Smooth muscle cell (in vitro differentiated cells): Measurements from ENCODE around the gene ADGRA3. TPM values are rescaled to one million over a fixed set of nuclear protein-coding genes. Genes with fewer than 3 reads are reported as not detected.

ENCODE experiments used
- DNase-seq: peaks from one replicate; lab custom pipeline; 2025; ENCODE audit not compliant: unreplicated experiment; lab: John Stamatoyannopoulos, UW
- H2AFZ ChIP-seq: fragments of 200-600 bp; sonication (generic); 2 replicates; pipeline ENCODE4 v1.6.0; 2016; ENCODE audit warnings: antibody characterized with exemption, low read depth, mild to moderate bottlenecking
- H3F3A ChIP-seq: fragments of 200-600 bp; sonication (generic); 2 replicates; pipeline ENCODE4 v1.6.0; 2017; ENCODE audit warnings: antibody characterized with exemption, low read depth
- H3K27ac ChIP-seq: fragments of 200-600 bp; sonication (generic); 2 replicates; pipeline ENCODE4 v1.5.1; 2016; ENCODE audit warnings: low read depth, mild to moderate bottlenecking
- H3K27me3 ChIP-seq: fragments of 200-600 bp; sonication (generic); 2 replicates; pipeline ENCODE4 v1.6.1; 2016; ENCODE audit warnings: low read depth, mild to moderate bottlenecking
- H3K36me3 ChIP-seq: fragments of 200-600 bp; sonication (generic); 2 replicates; pipeline ENCODE4 v1.5.1; 2016; ENCODE audit warnings: low read depth
- H3K4me1 ChIP-seq: fragments of 200-600 bp; sonication (generic); 2 replicates; pipeline ENCODE4 v1.5.1; 2016; ENCODE audit warnings: low read depth
- H3K4me2 ChIP-seq: fragments of 200-600 bp; sonication (generic); 2 replicates; pipeline ENCODE4 v1.6.0; 2016; ENCODE audit warnings: mild to moderate bottlenecking
- H3K4me3 ChIP-seq: fragments of 200-600 bp; sonication (generic); 2 replicates; pipeline ENCODE4 v1.5.1; 2016; ENCODE audit warnings: mild to moderate bottlenecking
- H3K79me2 ChIP-seq: fragments of 200-600 bp; sonication (generic); 2 replicates; pipeline ENCODE4 v1.6.0; 2016; ENCODE audit warnings: low read depth, mild to moderate bottlenecking
- H3K9ac ChIP-seq: fragments of 200-600 bp; sonication (generic); 2 replicates; pipeline ENCODE4 v1.6.0; 2016; ENCODE audit warnings: low read depth
- H3K9me3 ChIP-seq: fragments of 200-600 bp; sonication (generic); replicated peaks from 2 replicates; pipeline ENCODE4 v1.5.1; 2016; ENCODE audit warnings: low read depth
- H4K20me1 ChIP-seq: fragments of 200-600 bp; sonication (generic); 2 replicates; pipeline ENCODE4 v1.6.0; 2016; ENCODE audit warnings: low read depth
- WGBS: methylation state at CpG from one replicate; pipeline ENCODE4 v1.1.7; 2016; ENCODE audit warnings: low lambda C conversion rate; 5-methylcytosine and 5-hydroxymethylcytosine counted together
- polyA plus RNA-seq: library from polyadenylated mRNA; unstranded; fragments of >200 nt; fragmentation: Nextera tagmentation; extraction: Ambion mirVana; gene quantifications from 2 replicates; pipeline ENCODE4 v1.2.1, GENCODE V29; 2016
- total RNA-seq: library from RNA; depleted of rRNA; stranded (reverse); fragments of >200 nt; gene quantifications from 2 replicates; pipeline ENCODE4 v1.2.3, GENCODE V29; 2014
- TF ChIP-seq, protein P1 (sequence below): fragments of 200-600 bp; sonication (generic); IDR thresholded peaks from 2 replicates; pipeline ENCODE4 v1.5.1; 2017; ENCODE audit warnings: borderline replicate concordance, mild to moderate bottlenecking, antibody characterized with exemption; ENCODE audit not compliant: insufficient read depth, poor library complexity, severe bottlenecking

The ADGRA3 gene
- total and polyA plus RNA-seq, 2 experiments from 2014 or later: 24.4 to 54.8 TPM

DNA sequence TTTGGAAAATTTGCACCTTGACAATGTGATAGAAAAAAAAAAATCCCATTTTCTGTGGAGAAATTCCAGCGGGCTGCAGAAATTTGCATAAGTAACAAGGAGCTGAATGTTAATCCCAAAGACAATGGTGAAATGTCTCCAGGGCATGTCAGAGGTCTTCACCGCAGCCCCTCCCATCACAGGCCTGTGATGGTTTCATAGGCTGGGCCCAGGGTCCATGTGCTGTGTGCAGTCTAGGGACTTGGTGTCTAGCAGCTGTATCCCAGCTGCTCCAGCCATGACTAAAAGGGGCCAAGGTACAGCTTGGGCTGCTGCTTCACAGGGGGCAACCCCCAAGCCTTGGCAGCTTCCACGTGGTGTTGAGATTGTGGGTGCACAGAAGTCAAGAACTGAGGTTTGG, 85.2 kb downstream of the ADGRA3 start:
- Histone ChIP-seq H3K27ac (no peak overlapping the region), H3K4me1 (no peaks in the 10 kb centered on the region), H3K9ac (no peak overlapping the region), H3K4me2 (no peak overlapping the region), H3K4me3 (no peak overlapping the region), H3K36me3 (no peaks in the 10 kb centered on the region), H3F3A (no peaks in the 10 kb centered on the region), H3K9me3 (no peaks in the 10 kb centered on the region), H3K79me2 (no peaks in the 10 kb centered on the region), H2AFZ (no peak overlapping the region), H4K20me1 (no peaks in the 10 kb centered on the region), H3K27me3 (no peaks in the 10 kb centered on the region)
- TF ChIP-seq, protein P1, sequence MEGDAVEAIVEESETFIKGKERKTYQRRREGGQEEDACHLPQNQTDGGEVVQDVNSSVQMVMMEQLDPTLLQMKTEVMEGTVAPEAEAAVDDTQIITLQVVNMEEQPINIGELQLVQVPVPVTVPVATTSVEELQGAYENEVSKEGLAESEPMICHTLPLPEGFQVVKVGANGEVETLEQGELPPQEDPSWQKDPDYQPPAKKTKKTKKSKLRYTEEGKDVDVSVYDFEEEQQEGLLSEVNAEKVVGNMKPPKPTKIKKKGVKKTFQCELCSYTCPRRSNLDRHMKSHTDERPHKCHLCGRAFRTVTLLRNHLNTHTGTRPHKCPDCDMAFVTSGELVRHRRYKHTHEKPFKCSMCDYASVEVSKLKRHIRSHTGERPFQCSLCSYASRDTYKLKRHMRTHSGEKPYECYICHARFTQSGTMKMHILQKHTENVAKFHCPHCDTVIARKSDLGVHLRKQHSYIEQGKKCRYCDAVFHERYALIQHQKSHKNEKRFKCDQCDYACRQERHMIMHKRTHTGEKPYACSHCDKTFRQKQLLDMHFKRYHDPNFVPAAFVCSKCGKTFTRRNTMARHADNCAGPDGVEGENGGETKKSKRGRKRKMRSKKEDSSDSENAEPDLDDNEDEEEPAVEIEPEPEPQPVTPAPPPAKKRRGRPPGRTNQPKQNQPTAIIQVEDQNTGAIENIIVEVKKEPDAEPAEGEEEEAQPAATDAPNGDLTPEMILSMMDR: no peak
- 62% methylated on average over 3 of the region's 3 CpGs for WGBS
- no peak for DNase-seq

DNA sequence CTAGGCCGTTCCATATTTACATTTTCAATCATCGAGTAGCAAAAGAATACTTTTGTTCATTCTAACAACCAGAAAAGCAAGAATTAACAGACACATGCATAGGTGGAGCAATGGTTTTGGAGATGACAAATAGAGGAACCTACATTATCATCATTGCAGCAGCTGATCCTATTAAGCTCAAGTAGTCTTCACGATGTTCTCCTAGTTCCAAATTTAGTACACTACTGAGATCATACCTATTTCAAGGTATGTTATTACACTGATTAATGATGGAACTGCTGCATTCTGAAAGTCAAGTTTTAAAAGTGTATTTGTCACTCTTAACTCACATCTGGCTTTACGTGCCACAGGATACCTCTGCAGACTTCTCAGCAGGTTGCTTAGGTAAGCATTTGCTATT, 87.4 kb downstream of the ADGRA3 start:
- H3K4me3 ChIP-seq: no peak overlapping the region
- H3K4me1 ChIP-seq: no peaks in the 10 kb centered on the region
- no peaks in the 10 kb centered on the region for H3K9me3 ChIP-seq
- no peaks in the 10 kb centered on the region for H4K20me1 ChIP-seq
- H3K9ac ChIP-seq: no peak overlapping the region
- H2AFZ ChIP-seq: no peak overlapping the region
- H3K27me3 ChIP-seq: no peaks in the 10 kb centered on the region
- no peak overlapping the region for H3K4me2 ChIP-seq
- 98% methylated on average over 4 of the region's 4 CpGs for WGBS
- H3K79me2 ChIP-seq: no peaks in the 10 kb centered on the region
- H3K36me3 ChIP-seq: no peaks in the 10 kb centered on the region
- TF ChIP-seq, protein P1: no peak
- no peaks in the 10 kb centered on the region for H3F3A ChIP-seq
- no peak for DNase-seq
- no peak overlapping the region for H3K27ac ChIP-seq

DNA sequence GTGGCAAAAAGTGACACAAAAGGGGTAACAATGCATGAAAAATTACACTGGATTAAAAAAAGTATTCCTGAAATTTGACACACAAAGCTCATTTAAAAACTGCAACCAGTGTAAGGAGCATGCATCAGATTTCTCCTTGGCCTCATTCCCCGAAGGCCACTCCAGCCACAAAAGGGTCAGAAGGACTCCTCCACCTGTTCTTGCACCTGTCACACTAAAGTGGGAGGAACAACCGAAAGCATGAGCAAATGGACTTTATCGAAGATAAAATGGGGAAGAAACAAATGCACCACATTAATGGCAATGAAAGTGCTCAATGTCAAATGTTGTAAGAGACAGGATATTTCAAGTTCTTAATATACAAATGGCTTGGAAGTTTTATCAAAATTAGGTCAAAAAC, 88.2 kb downstream of the ADGRA3 start:
- no peaks in the 10 kb centered on the region for H3K27me3 ChIP-seq
- 65% methylated on average over 3 of the region's 3 CpGs for WGBS
- TF ChIP-seq, protein P1: no peak

DNA sequence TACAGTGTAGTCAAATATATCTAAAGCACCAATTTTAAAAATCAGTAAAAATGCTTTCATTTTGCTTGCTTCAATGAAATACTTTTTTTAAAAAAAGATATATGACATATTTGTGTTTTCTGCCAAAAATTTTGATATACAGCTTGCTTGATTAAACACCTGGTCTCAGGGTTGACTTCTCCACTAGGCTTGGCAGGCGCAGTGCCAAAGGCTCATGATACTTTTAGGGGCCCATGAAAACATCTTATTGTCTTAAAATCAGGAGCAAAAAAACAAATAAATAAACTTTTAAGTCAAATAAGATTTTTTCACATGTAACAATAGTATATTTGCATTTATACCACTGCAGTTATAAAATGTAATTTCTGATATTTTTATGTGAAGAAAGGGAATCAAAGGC, 95.6 kb downstream of the ADGRA3 start:
- Histone ChIP-seq H3K79me2 (no peaks in the 10 kb centered on the region), H2AFZ (no peak overlapping the region), H3K4me1 (no peaks in the 10 kb centered on the region), H3K36me3 (no peaks in the 10 kb centered on the region), H3K27ac (no peak overlapping the region), H3K9ac (no peak overlapping the region), H3F3A (no peaks in the 10 kb centered on the region), H3K4me2 (no peak overlapping the region), H3K27me3 (no peaks in the 10 kb centered on the region), H4K20me1 (no peaks in the 10 kb centered on the region), H3K9me3 (no peaks in the 10 kb centered on the region), H3K4me3 (no peak overlapping the region)
- DNase-seq: no peak
- TF ChIP-seq, protein P1: no peak
- WGBS: 97% methylated on average over 1 of the region's 1 CpG

More for the DNA sequence above, 88.2 kb downstream of the ADGRA3 start:
- H4K20me1 ChIP-seq: no peaks in the 10 kb centered on the region
- no peaks in the 10 kb centered on the region for H3K36me3 ChIP-seq
- no peak for DNase-seq
- no peaks in the 10 kb centered on the region for H3F3A ChIP-seq
- no peaks in the 10 kb centered on the region for H3K79me2 ChIP-seq
- H3K9ac ChIP-seq: no peak overlapping the region
- H2AFZ ChIP-seq: no peak overlapping the region
- no peak overlapping the region for H3K4me2 ChIP-seq
- H3K4me1 ChIP-seq: no peaks in the 10 kb centered on the region
- no peak overlapping the region for H3K4me3 ChIP-seq
- no peak overlapping the region for H3K27ac ChIP-seq
- no peaks in the 10 kb centered on the region for H3K9me3 ChIP-seq
